ENCODE results near the gene SLC25A53.

DNA sequence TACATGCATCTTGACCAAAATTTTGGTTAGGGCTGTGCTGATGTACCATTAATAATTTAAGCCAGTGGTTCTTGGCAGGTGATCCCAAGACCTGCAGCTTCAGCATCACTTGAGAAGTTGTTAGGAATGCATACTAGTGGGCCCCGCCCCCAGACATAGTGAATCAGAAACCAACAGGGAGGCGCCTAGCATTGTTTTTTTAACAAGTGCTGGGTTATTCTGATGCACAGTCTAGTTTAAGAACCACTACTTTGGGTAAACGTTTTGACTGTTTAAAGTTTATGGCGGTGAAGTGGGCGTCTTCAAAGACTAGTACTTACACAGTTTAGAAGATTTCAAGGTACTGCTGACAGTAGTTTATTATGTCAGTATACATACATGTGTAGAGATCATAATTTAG is 33.0 kb upstream of the SLC25A53 start:
- TF ChIP-seq, protein P1, sequence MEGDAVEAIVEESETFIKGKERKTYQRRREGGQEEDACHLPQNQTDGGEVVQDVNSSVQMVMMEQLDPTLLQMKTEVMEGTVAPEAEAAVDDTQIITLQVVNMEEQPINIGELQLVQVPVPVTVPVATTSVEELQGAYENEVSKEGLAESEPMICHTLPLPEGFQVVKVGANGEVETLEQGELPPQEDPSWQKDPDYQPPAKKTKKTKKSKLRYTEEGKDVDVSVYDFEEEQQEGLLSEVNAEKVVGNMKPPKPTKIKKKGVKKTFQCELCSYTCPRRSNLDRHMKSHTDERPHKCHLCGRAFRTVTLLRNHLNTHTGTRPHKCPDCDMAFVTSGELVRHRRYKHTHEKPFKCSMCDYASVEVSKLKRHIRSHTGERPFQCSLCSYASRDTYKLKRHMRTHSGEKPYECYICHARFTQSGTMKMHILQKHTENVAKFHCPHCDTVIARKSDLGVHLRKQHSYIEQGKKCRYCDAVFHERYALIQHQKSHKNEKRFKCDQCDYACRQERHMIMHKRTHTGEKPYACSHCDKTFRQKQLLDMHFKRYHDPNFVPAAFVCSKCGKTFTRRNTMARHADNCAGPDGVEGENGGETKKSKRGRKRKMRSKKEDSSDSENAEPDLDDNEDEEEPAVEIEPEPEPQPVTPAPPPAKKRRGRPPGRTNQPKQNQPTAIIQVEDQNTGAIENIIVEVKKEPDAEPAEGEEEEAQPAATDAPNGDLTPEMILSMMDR (IDR thresholded peaks at IDR 0.05): no peak
- no peak for TF ChIP-seq POLR2A (IDR thresholded peaks at IDR 0.05)
